SK-N-SH (cell line): ENCODE results near the gene APRT. TPM values are rescaled to one million over a fixed set of nuclear protein-coding genes. Genes with fewer than 3 reads are reported as not detected.
A peak's percentile ranks its signal among the peaks of the same experiment; 100 is the strongest.
"Not testable (repeated sequence)": the region's sequence is repeated elsewhere in the genome, so short reads cannot be mapped to it uniquely, and the experiment has no call there.

Experiments
- CTCF ChIA-PET: fragments of 300-600, 350-600 bp; formaldehyde crosslinking; extraction: SDS; loops from one replicate; lab custom pipeline; 2021; lab: Yijun Ruan, JAX
- POLR2A ChIA-PET: fragments of 350-600 bp; sonication (Branson Sonifier 250); formaldehyde crosslinking; extraction: SDS; loops from one replicate; lab custom pipeline; 2020; ENCODE audit warnings: antibody characterized with exemption, inconsistent platforms; lab: Yijun Ruan, JAX
- DNase-seq: peaks from one replicate; pipeline ENCODE4 v3.0.0; 2012
- H2AFZ ChIP-seq: fragments of 200-600 bp; sonication (generic); 2 replicates; pipeline ENCODE4 v1.8.1; 2016; ENCODE audit warnings: antibody characterized with exemption, mild to moderate bottlenecking, low read depth
- H3F3A ChIP-seq: fragments of 200-600 bp; sonication (generic); replicated peaks from 2 replicates; pipeline ENCODE3; 2016; ENCODE audit warnings: antibody characterized with exemption, mild to moderate bottlenecking; ENCODE audit not compliant: insufficient read depth
- H3K27ac ChIP-seq, 2 experiments: fragments of 200-500 bp in 1 of 2; fragments of 200-600 bp in 1 of 2; sonication (Bioruptor generic) in 1 of 2; sonication (generic), shearing (Covaris generic) in 1 of 2; 2 replicates each; pipeline versions ENCODE4 v1.5.1 to v1.6.1; 2014 to 2016; ENCODE audit warnings: low read depth in 2 of 2, inconsistent platforms in 1 of 2, low read length in 1 of 2, mild to moderate bottlenecking in 1 of 2, mixed read lengths in 1 of 2
- H3K27me3 ChIP-seq: fragments of 200-600 bp; sonication (generic), shearing (Covaris generic); 2 replicates; pipeline ENCODE4 v1.6.1; 2016; ENCODE audit warnings: mixed run types; ENCODE audit not compliant: insufficient read depth
- H3K36me3 ChIP-seq, 2 experiments: fragments of 200-500 bp in 1 of 2; fragments of 200-600 bp in 1 of 2; sonication (Bioruptor generic) in 1 of 2; sonication (generic) in 1 of 2; replicated peaks in 1 of 2; 2 replicates each; pipeline versions ENCODE3 to v1.5.1; 2014 to 2016; ENCODE audit warnings: low read length in 1 of 2, mild to moderate bottlenecking in 1 of 2; ENCODE audit not compliant: insufficient read depth in 2 of 2, control insufficient read depth in 1 of 2
- H3K4me1 ChIP-seq, 2 experiments: fragments of 200-500 bp in 1 of 2; fragments of 200-600 bp in 1 of 2; sonication (Bioruptor generic) in 1 of 2; sonication (generic), shearing (Covaris generic) in 1 of 2; 2 replicates each; pipeline versions ENCODE4 v1.5.1 to v1.6.1; 2014 to 2016; ENCODE audit warnings: low read depth in 1 of 2, low read length in 1 of 2, mixed run types in 1 of 2; ENCODE audit not compliant: insufficient read depth in 2 of 2, control insufficient read depth in 1 of 2
- H3K4me2 ChIP-seq: fragments of 200-600 bp; sonication (generic), shearing (Covaris generic); 2 replicates; pipeline ENCODE4 v1.6.1; 2017; ENCODE audit warnings: mixed run types
- H3K4me3 ChIP-seq, 2 experiments: fragments of 200-500 bp in 1 of 2; fragments of 200-600 bp in 1 of 2; sonication (Bioruptor generic) in 1 of 2; sonication (generic), shearing (Covaris generic) in 1 of 2; 2 replicates each; pipeline versions ENCODE4 v1.5.1 to v1.8.1; 2014 to 2016; ENCODE audit warnings: low read depth in 2 of 2, inconsistent platforms in 1 of 2, low read length in 1 of 2, mild to moderate bottlenecking in 1 of 2, mixed read lengths in 1 of 2, moderate library complexity in 1 of 2
- H3K79me2 ChIP-seq: fragments of 200-600 bp; sonication (generic); 2 replicates; pipeline ENCODE4 v1.8.1; 2017; ENCODE audit warnings: mild to moderate bottlenecking; ENCODE audit not compliant: insufficient read depth
- H3K9ac ChIP-seq: fragments of 200-600 bp; sonication (generic); 2 replicates; pipeline ENCODE4 v1.6.1; 2017; ENCODE audit warnings: mixed run types
- H3K9me2 ChIP-seq: fragments of 200-600 bp; sonication (generic); 2 replicates; pipeline ENCODE4 v1.6.1; 2017; ENCODE audit warnings: mixed run types
- H3K9me3 ChIP-seq: fragments of 200-600 bp; sonication (generic); 2 replicates; pipeline ENCODE4 v1.6.1; 2017; ENCODE audit warnings: mixed run types, mild to moderate bottlenecking, moderate library complexity
- H4K20me1 ChIP-seq: fragments of 200-600 bp; sonication (generic); 2 replicates; pipeline ENCODE4 v1.6.1; 2017; ENCODE audit warnings: mild to moderate bottlenecking, mixed run types; ENCODE audit not compliant: insufficient read depth
- CHD2 ChIP-seq: fragments of 150-350 bp; IDR thresholded peaks from 2 replicates; pipeline ENCODE4 v1.6.1; 2018; ENCODE audit warnings: low read length; ENCODE audit not compliant: partially characterized antibody
- FOXM1 ChIP-seq: IDR thresholded peaks from 2 replicates; pipeline ENCODE4 v1.4.0; 2012; ENCODE audit warnings: low read depth, mild to moderate bottlenecking
- GATA2 ChIP-seq: sonication (generic); formaldehyde crosslinking; IDR thresholded peaks from 2 replicates; pipeline ENCODE4 v1.5.0; 2020; ENCODE audit warnings: mild to moderate bottlenecking, missing genetic modification reagents
- IRF3 ChIP-seq: fragments of 150-350 bp; IDR thresholded peaks from 2 replicates; pipeline ENCODE4 v1.6.1; 2016; ENCODE audit warnings: mild to moderate bottlenecking, low read depth, low read length
- MXI1 ChIP-seq: IDR thresholded peaks from 2 replicates; pipeline ENCODE4 v1.6.1; 2012; ENCODE audit warnings: mild to moderate bottlenecking, low read depth, low read length, improper control_type of control experiment
- NRF1 ChIP-seq: IDR thresholded peaks from 2 replicates; pipeline ENCODE4 v1.6.1; 2012; ENCODE audit warnings: low read depth, mild to moderate bottlenecking, low read length
- REST ChIP-seq: IDR thresholded peaks from 2 replicates; pipeline ENCODE4 v1.6.1; 2012; ENCODE audit warnings: mild to moderate bottlenecking, low read depth, low read length, moderate library complexity
- RXRA ChIP-seq: IDR thresholded peaks from 2 replicates; pipeline ENCODE4 v1.4.0; 2012; ENCODE audit warnings: low read depth, mild to moderate bottlenecking, borderline replicate concordance
- SIN3A ChIP-seq: IDR thresholded peaks from 2 replicates; pipeline ENCODE4 v1.6.1; 2012; ENCODE audit warnings: low read depth, mild to moderate bottlenecking, low read length, moderate library complexity, borderline replicate concordance
- SMC3 ChIP-seq: IDR thresholded peaks from 2 replicates; pipeline ENCODE4 v1.6.1; 2012; ENCODE audit warnings: low read depth, low read length, improper control_type of control experiment
- TAF1 ChIP-seq: IDR thresholded peaks from 2 replicates; pipeline ENCODE4 v1.6.1; 2012; ENCODE audit warnings: low read depth, mild to moderate bottlenecking, low read length, moderate library complexity, borderline replicate concordance
- TEAD4 ChIP-seq: IDR thresholded peaks from 2 replicates; pipeline ENCODE4 v1.4.0; 2012; ENCODE audit warnings: mild to moderate bottlenecking, borderline replicate concordance; ENCODE audit not compliant: insufficient read depth
- WGBS: methylation state at CpG from one replicate; pipeline ENCODE4 v1.1.6; 2017; ENCODE audit warnings: low lambda C conversion rate; 5-methylcytosine and 5-hydroxymethylcytosine counted together
- polyA plus RNA-seq, 3 experiments: library from polyadenylated mRNA; depleted of rRNA; stranded (reverse); fragments of >200 nt; gene quantifications; 2 replicates each; pipeline ENCODE4 v1.2.3, GENCODE V29; 2012
- TF ChIP-seq, protein P1 (sequence below): IDR thresholded peaks from 2 replicates; pipeline ENCODE4; 2012
- TF ChIP-seq, protein P2 (sequence below): IDR thresholded peaks from 2 replicates; pipeline ENCODE4 v1.4.0; 2012; ENCODE audit warnings: low read depth, borderline replicate concordance
- TF ChIP-seq, protein P3 (sequence below): IDR thresholded peaks from 2 replicates; pipeline ENCODE4 v1.4.0; 2012; ENCODE audit warnings: low read depth, borderline replicate concordance
- TF ChIP-seq, protein P4 (sequence below): fragments of 200-600 bp; sonication (generic); IDR thresholded peaks from 2 replicates; pipeline ENCODE4 v1.6.1; 2017; ENCODE audit warnings: antibody characterized with exemption, mild to moderate bottlenecking, moderate library complexity

The APRT gene
- polyA plus RNA-seq, 1 of the 3 experiments (the other 2 are of a cell fraction) = 192 TPM

GRCh38 chr16:88772871-88773811, 38.6 kb downstream of the APRT start (continued):
- peak; percentile 65; the same call in 1 of the 2 replicates for TF ChIP-seq TEAD4
- TF ChIP-seq, protein P1, sequence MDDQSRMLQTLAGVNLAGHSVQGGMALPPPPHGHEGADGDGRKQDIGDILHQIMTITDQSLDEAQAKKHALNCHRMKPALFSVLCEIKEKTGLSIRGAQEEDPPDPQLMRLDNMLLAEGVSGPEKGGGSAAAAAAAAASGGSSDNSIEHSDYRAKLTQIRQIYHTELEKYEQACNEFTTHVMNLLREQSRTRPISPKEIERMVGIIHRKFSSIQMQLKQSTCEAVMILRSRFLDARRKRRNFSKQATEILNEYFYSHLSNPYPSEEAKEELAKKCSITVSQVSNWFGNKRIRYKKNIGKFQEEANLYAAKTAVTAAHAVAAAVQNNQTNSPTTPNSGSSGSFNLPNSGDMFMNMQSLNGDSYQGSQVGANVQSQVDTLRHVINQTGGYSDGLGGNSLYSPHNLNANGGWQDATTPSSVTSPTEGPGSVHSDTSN = peak; percentile 88
- peak; percentile 98 for TF ChIP-seq SIN3A
- no peak for TF ChIP-seq GATA2 (CRISPR knock-in tag)
- no peak for TF ChIP-seq SMC3
- no peak for TF ChIP-seq TAF1
- TF ChIP-seq, protein P2, sequence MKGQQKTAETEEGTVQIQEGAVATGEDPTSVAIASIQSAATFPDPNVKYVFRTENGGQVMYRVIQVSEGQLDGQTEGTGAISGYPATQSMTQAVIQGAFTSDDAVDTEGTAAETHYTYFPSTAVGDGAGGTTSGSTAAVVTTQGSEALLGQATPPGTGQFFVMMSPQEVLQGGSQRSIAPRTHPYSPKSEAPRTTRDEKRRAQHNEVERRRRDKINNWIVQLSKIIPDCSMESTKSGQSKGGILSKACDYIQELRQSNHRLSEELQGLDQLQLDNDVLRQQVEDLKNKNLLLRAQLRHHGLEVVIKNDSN = peak; percentile 76; the same call in 1 of the 2 replicates
- TF ChIP-seq, protein P3, sequence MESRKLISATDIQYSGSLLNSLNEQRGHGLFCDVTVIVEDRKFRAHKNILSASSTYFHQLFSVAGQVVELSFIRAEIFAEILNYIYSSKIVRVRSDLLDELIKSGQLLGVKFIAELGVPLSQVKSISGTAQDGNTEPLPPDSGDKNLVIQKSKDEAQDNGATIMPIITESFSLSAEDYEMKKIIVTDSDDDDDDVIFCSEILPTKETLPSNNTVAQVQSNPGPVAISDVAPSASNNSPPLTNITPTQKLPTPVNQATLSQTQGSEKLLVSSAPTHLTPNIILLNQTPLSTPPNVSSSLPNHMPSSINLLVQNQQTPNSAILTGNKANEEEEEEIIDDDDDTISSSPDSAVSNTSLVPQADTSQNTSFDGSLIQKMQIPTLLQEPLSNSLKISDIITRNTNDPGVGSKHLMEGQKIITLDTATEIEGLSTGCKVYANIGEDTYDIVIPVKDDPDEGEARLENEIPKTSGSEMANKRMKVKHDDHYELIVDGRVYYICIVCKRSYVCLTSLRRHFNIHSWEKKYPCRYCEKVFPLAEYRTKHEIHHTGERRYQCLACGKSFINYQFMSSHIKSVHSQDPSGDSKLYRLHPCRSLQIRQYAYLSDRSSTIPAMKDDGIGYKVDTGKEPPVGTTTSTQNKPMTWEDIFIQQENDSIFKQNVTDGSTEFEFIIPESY = 0 out of 2 replicates have a peak, but pooled peaks have one; percentile 39
- TF ChIP-seq MXI1 = peak; percentile 91
- no peak for TF ChIP-seq IRF3
- TF ChIP-seq NRF1 = no peak
- no peak for TF ChIP-seq REST
- peak; percentile 32; the same call in 1 of the 2 replicates for TF ChIP-seq RXRA
- no peak for TF ChIP-seq CHD2
- TF ChIP-seq, protein P4, sequence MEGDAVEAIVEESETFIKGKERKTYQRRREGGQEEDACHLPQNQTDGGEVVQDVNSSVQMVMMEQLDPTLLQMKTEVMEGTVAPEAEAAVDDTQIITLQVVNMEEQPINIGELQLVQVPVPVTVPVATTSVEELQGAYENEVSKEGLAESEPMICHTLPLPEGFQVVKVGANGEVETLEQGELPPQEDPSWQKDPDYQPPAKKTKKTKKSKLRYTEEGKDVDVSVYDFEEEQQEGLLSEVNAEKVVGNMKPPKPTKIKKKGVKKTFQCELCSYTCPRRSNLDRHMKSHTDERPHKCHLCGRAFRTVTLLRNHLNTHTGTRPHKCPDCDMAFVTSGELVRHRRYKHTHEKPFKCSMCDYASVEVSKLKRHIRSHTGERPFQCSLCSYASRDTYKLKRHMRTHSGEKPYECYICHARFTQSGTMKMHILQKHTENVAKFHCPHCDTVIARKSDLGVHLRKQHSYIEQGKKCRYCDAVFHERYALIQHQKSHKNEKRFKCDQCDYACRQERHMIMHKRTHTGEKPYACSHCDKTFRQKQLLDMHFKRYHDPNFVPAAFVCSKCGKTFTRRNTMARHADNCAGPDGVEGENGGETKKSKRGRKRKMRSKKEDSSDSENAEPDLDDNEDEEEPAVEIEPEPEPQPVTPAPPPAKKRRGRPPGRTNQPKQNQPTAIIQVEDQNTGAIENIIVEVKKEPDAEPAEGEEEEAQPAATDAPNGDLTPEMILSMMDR = no peak
- TF ChIP-seq FOXM1 = no peak; the same call in 1 of the 2 replicates

DNA sequence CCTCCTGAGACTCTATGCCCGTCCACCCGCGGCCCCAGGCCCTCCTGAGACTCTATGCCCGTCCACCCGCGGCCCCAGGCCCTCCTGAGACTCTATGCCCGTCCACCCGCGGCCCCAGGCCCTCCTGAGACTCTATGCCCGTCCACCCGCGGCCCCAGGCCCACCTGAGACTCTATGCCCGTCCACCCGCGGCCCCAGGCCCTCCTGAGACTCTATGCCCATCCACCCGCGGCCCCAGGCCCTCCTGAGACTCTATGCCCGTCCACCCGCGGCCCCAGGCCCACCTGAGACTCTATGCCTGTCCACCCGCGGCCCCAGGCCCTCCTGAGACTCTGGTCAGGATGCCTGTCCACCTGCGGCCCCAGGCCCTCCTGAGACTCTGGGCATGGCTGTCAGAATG, 39.9 kb downstream of the APRT start:
- DNase-seq, H3K4me2 ChIP-seq, H3K4me3 ChIP-seq, H3K27me3 ChIP-seq, H3K9me2 ChIP-seq, H3K27ac ChIP-seq, H3K9me3 ChIP-seq, POLR2A ChIA-PET, H3K36me3 ChIP-seq, H3K9ac ChIP-seq, H2AFZ ChIP-seq: not testable (repeated sequence)
- CTCF ChIA-PET = interaction anchor here (2.0 to 30.9 kb wide), 3 partner anchors 14 to 31 kb away, joined by 8 to 540 read pairs (median 93); no protein-coding TSS in a partner anchor
- peaks cover 94% of the 10 kb centered on the region for H4K20me1 ChIP-seq
- H3K4me1 ChIP-seq = peaks cover 35 to 67% of the 10 kb centered on the region in 2 experiments; a peak in 3 of 4 replicates
- peaks cover 94% of the 10 kb centered on the region for H3K79me2 ChIP-seq
- peaks cover 34% of the 10 kb centered on the region for H3F3A ChIP-seq
- 90% methylated on average over 4 of the region's 23 CpGs for WGBS
